Ammon's horn (tissue), 1 donor: ENCODE results near the gene SLC45A1.
A peak's percentile ranks its signal among the peaks of the same experiment; 100 is the strongest.
"Not testable (repeated sequence)": the region's sequence is repeated elsewhere in the genome, so short reads cannot be mapped to it uniquely, and the experiment has no call there.

Experiments
- DNase-seq: peaks from one replicate; pipeline ENCODE4 v3.0.0-alpha.2; 2016; ENCODE audit warnings: low spot score

The SLC45A1 gene

GRCh38 chr1:8367571-8368194, 49.8 kb downstream of the SLC45A1 start:
- no peak for DNase-seq

- DNase-seq = no peak
Observed at GRCh38 chr1:8368956-8369639, 51.2 kb downstream of the SLC45A1 start.

DNA sequence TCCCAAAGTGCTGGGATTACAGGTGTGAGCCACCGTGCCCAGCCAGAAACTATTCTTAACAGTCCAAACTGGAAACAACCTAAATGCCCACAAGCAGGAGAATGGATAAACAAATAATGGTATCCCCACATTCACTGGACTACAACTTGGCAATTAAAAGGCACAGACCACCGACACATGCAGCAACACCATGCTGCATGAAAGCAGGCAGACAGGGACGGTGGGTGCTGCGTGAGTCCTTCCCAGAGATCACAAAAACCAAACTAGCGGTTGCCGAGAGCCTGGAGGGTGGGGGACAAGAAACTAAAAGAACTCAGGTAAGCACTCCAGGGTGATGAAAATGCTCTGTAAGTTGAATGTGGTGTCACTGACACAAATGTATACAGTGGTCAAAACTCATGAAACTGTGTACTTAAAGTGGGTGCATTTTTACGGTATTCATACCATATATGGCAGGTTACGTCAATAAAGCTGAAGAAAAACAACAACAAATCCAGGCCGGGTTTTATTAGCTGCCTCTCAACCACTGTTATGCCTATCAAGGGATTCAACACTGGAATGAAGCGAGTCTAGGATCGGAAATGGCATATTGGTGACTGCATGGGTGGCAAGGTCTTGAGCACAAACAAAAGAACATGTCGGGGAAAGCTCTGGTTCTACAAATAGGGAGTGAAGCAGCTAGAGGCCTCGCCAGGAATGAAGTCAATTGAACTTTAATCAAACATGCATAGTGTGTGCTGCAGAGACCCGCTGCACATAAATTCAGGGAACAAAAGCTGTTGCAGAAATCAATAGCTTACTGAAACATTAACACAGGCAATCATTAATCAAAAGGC, 52.4 kb downstream of the SLC45A1 start:
- peak; percentile 51 for DNase-seq

DNA sequence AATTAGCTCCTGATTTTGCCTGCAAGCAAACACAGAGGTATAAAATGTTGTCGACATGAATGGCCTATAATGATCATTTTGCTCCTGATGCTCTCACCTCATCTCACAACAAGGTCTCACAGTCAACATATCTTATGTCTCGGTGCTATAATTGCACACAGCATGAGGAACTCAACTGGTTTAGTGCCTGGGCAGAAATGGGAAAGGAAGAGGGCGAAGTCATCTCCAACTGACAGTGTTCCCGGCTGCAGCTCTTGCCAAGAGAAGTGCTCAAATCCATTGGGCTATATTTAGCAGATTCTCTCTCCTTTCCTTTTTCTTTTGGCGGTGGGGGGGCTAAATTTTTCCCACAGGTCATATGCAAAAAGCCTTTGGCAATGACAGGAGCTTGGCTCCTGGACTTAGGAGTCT, 53.0 kb downstream of the SLC45A1 start:
- DNase-seq = peak; percentile 57

DNA sequence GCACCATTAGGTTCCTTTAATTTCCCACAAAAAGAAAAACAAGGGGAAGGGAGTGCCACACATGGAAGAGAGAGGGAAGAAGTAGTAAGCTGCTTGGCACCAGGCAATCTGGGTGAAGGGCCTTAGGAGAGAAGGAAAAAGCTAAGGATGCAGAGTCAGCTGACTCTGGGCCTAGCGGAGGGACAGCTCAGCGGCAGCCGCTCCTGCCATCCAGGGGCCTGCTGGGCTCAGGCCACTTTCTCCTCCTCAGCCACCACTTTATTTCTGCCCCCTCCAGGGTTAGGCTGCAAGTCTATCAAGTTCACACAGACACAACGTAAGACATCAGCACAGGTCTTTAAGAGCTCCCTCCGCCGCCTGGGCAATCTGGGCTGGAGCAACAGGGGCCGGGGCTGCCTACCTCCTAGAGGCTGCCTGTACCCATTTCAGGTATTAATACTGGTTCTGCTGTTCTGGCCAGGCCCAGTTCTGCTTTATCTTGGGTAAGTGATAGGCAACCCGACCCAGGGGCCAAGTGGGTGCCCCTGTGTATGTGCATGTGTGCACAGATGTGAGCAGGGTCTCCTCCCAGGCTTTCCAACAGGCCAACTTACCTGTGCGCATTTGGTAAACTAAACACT, 53.6 kb downstream of the SLC45A1 start:
- DNase-seq = peak; percentile 52

- no peak for DNase-seq
Observed at GRCh38 chr1:8373125-8373524, 55.2 kb downstream of the SLC45A1 start.

- DNase-seq = peak; percentile 82
Observed at GRCh38 chr1:8373581-8374241, 55.8 kb downstream of the SLC45A1 start.

DNA sequence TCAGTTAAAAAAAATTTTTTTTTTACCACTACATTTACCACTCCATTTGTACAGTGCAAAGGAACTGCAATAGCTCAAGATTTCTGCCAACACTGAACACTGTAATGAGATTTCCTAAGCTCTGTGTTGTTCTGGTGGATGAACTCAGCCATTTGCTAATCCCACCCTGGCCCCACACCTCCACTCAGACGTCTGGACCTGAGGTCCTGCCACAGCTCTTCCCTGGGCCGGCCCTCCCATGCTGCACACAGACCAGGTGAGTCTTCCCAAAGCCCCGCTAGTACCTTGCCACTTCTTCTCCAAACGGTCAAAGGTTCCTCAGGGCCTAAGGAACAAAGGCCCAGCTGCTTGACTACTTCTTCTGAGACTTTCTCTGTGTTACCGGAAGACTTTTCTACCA, 56.4 kb downstream of the SLC45A1 start:
- no peak for DNase-seq

DNA sequence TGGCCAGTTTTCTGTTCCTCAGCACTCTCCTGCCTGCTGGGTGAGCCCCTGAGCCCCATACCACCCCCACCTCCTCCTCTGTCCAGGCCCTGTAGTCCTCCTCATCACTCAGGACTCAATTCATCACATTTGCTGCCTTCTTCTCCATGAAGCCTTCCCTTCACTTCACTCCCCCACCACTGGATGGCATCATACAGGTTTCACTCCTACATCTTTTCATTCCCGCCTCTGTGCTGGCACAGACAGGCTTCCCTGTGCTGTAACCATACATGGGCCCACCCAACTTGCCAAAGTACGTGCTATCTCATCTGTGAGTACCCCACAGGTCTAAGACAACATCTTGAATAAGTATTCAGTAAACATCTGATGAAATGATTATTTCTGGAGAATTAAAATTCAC, 56.9 kb downstream of the SLC45A1 start:
- DNase-seq = no peak

DNA sequence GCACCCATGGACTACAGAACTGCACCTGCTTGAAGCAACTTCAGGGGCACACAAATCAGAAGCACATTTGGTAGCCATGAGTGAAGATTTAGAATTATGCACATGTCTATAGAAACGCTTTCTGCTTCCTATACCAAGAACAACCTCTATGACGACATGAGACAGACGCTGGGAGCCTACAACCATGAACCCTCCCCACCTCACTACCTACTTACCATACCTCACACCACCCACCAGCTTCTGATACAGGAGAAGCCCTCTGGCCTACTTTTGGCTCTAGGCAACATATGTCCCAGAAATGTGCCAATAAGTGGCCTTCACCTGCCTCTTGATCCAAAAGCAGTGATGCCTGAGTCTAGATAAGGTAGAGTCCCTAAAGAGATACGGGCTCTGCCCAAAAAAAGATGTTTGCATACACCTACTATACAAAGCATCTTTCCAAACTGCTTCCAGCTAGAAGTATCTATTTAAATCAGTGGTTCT, 58.5 kb downstream of the SLC45A1 start:
- DNase-seq = no peak

- DNase-seq = no peak
Observed at GRCh38 chr1:8377271-8377981, 59.5 kb downstream of the SLC45A1 start.

GRCh38 chr1:8378178-8378577, 60.3 kb downstream of the SLC45A1 start:
- DNase-seq = no peak

DNA sequence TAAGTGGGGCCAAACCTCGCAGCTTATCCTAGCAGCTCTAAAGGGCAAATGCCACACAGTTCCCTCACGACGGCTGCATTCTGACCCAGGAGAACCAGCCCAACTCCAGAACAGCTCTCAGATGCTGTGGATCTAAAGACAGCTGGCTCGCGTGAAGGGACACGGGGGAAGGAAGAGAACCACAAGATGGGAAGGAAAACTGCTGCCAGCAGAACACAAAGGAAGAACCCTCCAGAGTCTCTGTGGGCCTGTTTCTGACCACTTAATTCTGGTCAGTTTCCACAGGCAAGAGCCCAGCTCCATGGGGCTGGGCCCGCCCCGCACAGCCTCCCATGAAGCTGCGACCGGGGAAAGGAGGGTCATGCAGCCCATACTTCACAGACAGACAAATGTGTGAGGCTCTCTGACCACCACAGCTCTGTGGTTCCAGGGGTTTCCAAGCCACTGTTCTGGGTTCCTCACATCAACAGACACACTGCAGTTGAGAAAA, 61.1 kb downstream of the SLC45A1 start:
- DNase-seq = no peak

GRCh38 chr1:8379513-8380186, 61.7 kb downstream of the SLC45A1 start:
- no peak for DNase-seq

- DNase-seq = not testable (repeated sequence)
Observed at GRCh38 chr1:8380310-8380709, 62.4 kb downstream of the SLC45A1 start.

- DNase-seq = no peak
Observed at GRCh38 chr1:8381618-8382017, 63.7 kb downstream of the SLC45A1 start.

GRCh38 chr1:8382051-8382505, 64.2 kb downstream of the SLC45A1 start:
- DNase-seq = peak; percentile 70

GRCh38 chr1:8382608-8383505, 64.9 kb downstream of the SLC45A1 start:
- DNase-seq = peak; percentile 3

- DNase-seq = no peak
Observed at GRCh38 chr1:8384088-8384487, 66.2 kb downstream of the SLC45A1 start.
